Progenitor cell of endocrine pancreas (in vitro differentiated cells): ENCODE measurements around the gene INPPL1. TPM values are rescaled to one million over a fixed set of nuclear protein-coding genes. Genes with fewer than 3 reads are reported as not detected.
"Not testable (repeated sequence)": the region's sequence is repeated elsewhere in the genome, so short reads cannot be mapped to it uniquely, and the experiment has no call there.

Source experiments
- DNase-seq: peaks from one replicate; pipeline ENCODE4 v3.0.0; 2021; ENCODE audit warnings: low spot score; ENCODE audit not compliant: unreplicated experiment
- H3K27ac Mint-ChIP-seq: 2 replicates; pipeline ENCODE4 v1.8.0; 2021; ENCODE audit warnings: mild to moderate bottlenecking, moderate library complexity, mixed read lengths
- H3K27me3 Mint-ChIP-seq: 2 replicates; pipeline ENCODE4 v1.8.0; 2021; ENCODE audit warnings: mixed read lengths
- H3K36me3 Mint-ChIP-seq: 2 replicates; pipeline ENCODE4 v1.8.0; 2022; ENCODE audit warnings: mixed read lengths; ENCODE audit not compliant: insufficient read depth
- H3K4me1 Mint-ChIP-seq: 2 replicates; pipeline ENCODE4 v1.8.0; 2021; ENCODE audit warnings: low read depth, mixed read lengths
- H3K4me3 Mint-ChIP-seq: 2 replicates; pipeline ENCODE4 v1.8.0; 2021; ENCODE audit warnings: low read depth, mild to moderate bottlenecking, moderate library complexity, mixed read lengths
- H3K9me3 Mint-ChIP-seq: 2 replicates; pipeline ENCODE4 v1.8.0; 2021; ENCODE audit warnings: low read depth, mixed read lengths
- CTCF ChIP-seq: fragments of 200-600 bp; sonication (generic); IDR thresholded peaks from one replicate; pipeline ENCODE4 v1.5.0; 2021; ENCODE audit warnings: antibody characterized with exemption, mild to moderate bottlenecking; ENCODE audit not compliant: unreplicated experiment
- total RNA-seq: library from RNA; stranded (reverse); gene quantifications from 2 replicates; pipeline ENCODE4 v1.2.1, GENCODE V29; 2021

Gene INPPL1
- total RNA-seq, 1 donor from 2014 or later = 394 TPM

GRCh38 chr11:72181553-72181958, 43.0 kb upstream of the INPPL1 start:
- H3K27ac Mint-ChIP-seq, H3K27me3 Mint-ChIP-seq, H3K36me3 Mint-ChIP-seq, H3K4me1 Mint-ChIP-seq, H3K4me3 Mint-ChIP-seq, DNase-seq, H3K9me3 Mint-ChIP-seq: not testable (repeated sequence)
- peak; percentile 29 for TF ChIP-seq CTCF

GRCh38 chr11:72188267-72188666, 36.3 kb upstream of the INPPL1 start:
- no peaks in the 10 kb centered on the region for H3K36me3 Mint-ChIP-seq
- H3K4me1 Mint-ChIP-seq = peaks cover 18% of the 10 kb centered on the region
- DNase-seq = no peak
- H3K27me3 Mint-ChIP-seq = no peaks in the 10 kb centered on the region
- TF ChIP-seq CTCF = no peak
- no peaks in the 10 kb centered on the region for H3K9me3 Mint-ChIP-seq
- no peak overlapping the region for H3K27ac Mint-ChIP-seq
- no peak overlapping the region for H3K4me3 Mint-ChIP-seq

DNA sequence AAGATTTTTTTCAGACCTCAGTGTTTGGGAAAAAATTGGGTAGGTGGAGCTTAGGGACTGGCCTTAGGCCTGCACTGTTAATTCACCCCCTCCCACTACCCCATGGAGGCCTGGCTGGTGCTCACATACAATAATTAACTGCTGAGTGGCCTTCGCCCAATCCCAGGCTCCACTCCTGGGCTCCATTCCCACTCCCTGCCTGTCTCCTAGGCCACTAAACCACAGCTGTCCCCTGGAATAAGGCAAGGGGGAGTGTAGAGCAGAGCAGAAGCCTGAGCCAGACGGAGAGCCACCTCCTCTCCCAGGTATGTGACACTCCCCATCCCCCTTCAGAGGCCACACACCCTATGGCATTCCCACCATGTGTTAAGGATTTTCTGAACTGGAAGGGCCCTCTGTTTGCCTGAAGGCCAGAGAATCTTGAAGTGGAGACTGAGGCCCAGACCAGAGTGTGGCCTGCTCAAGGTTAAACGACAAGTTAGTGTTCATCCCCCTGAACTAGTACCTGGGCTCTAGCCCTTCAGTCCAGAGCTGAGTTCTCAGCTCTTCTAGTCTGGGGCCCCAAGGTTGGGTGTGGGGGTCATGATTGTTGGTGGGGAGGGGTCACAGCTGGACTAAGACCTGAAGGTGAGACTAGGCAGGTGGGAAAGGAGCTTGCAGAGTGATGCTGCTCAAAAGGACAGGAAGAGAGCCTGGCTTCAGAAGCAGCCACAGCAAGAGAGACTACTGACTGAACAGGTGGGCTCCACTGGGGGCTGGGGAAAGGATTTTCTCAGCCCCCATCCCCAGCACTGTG, 34.9 kb upstream of the INPPL1 start:
- Mint-ChIP-seq H3K27me3 (no peaks in the 10 kb centered on the region), H3K9me3 (no peaks in the 10 kb centered on the region), H3K27ac (no peak overlapping the region), H3K4me3 (no peak overlapping the region), H3K36me3 (no peaks in the 10 kb centered on the region), H3K4me1 (peaks cover 18% of the 10 kb centered on the region)
- TF ChIP-seq CTCF = no peak
- DNase-seq = no peak

GRCh38 chr11:72190631-72191071, 33.9 kb upstream of the INPPL1 start:
- H3K27me3 Mint-ChIP-seq = no peaks in the 10 kb centered on the region
- no peak for DNase-seq
- TF ChIP-seq CTCF = no peak
- H3K9me3 Mint-ChIP-seq = no peaks in the 10 kb centered on the region
- H3K27ac Mint-ChIP-seq = no peak overlapping the region
- no peaks in the 10 kb centered on the region for H3K36me3 Mint-ChIP-seq
- peaks cover 18% of the 10 kb centered on the region for H3K4me1 Mint-ChIP-seq
- H3K4me3 Mint-ChIP-seq = no peak overlapping the region

- H3K4me3 Mint-ChIP-seq = no peak within 1 kb of the TSS
- H3K4me1 Mint-ChIP-seq = peaks cover 20% of the 10 kb centered on the region
- TF ChIP-seq CTCF = no peak
- no peak for DNase-seq
- H3K36me3 Mint-ChIP-seq = no peaks in the 10 kb centered on the region
- no peaks in the 10 kb centered on the region for H3K27me3 Mint-ChIP-seq
- H3K9me3 Mint-ChIP-seq = no peaks in the 10 kb centered on the region
- peak within 1 kb of the TSS; percentile 73 for H3K27ac Mint-ChIP-seq
These were observed 32.6 kb upstream of the INPPL1 start, which contains the start of gene FOLR1 for GRCh38 chr11:72191961-72192381. FOLR1 (plus strand) TSS chr11:72192140; CDS start chr11:72192174, 34 bp downstream.
